Thymus (tissue), 11 donors: ENCODE measurements around the gene LECT2. TPM values are rescaled to one million over a fixed set of nuclear protein-coding genes. Genes with fewer than 3 reads are reported as not detected.

Experiments used
- DNase-seq, 9 donors: peaks; one replicate each; pipeline ENCODE4 v3.0.0-alpha.2; 2013; ENCODE audit warnings: low spot score in 9 of 9, low read depth in 6 of 9, missing footprints in 1 of 9
- H3K27ac ChIP-seq, 2 donors: one replicate each; pipeline ENCODE4 v1.5.1; 2013; ENCODE audit warnings: control low read depth in 1 of 2, low read depth in 1 of 2, low read length in 1 of 2, mild to moderate bottlenecking in 1 of 2, moderate library complexity in 1 of 2
- H3K27me3 ChIP-seq, 2 donors: one replicate each; pipeline ENCODE4 v1.5.1; 2013; ENCODE audit warnings: low read length in 1 of 2; ENCODE audit not compliant: control insufficient read depth in 2 of 2, insufficient read depth in 1 of 2
- H3K36me3 ChIP-seq, 2 donors: one replicate each; pipeline ENCODE4 v1.5.1; 2013; ENCODE audit warnings: low read length in 1 of 2, mild to moderate bottlenecking in 1 of 2, moderate library complexity in 1 of 2; ENCODE audit not compliant: control insufficient read depth in 2 of 2, insufficient read depth in 2 of 2
- H3K4me1 ChIP-seq, 2 donors: one replicate each; pipeline ENCODE4 v1.5.1; 2013; ENCODE audit warnings: low read length in 2 of 2; ENCODE audit not compliant: control insufficient read depth in 2 of 2, insufficient read depth in 2 of 2
- H3K4me3 ChIP-seq, 2 donors: one replicate each; pipeline ENCODE4 v1.5.1; 2013; ENCODE audit warnings: low read length in 2 of 2, control low read depth in 1 of 2, mild to moderate bottlenecking in 1 of 2
- H3K9me3 ChIP-seq, 2 donors: one replicate each; pipeline ENCODE4 v1.5.1; 2013; ENCODE audit warnings: low read length in 1 of 2, mild to moderate bottlenecking in 1 of 2; ENCODE audit not compliant: control insufficient read depth in 2 of 2, insufficient read depth in 1 of 2
- WGBS: extraction: QIAGEN DNeasy Blood & Tissue Kit; methylation state at CpG from one replicate; pipeline ENCODE4 v1.1.7; 2013; 5-methylcytosine and 5-hydroxymethylcytosine counted together
- polyA plus RNA-seq: library from polyadenylated mRNA; stranded (reverse); fragments of 200-250 nt; gene quantifications from one replicate; pipeline ENCODE4 v1.2.3, GENCODE V29; 2013
- total RNA-seq: library from RNA; stranded (reverse); fragments of 120-200 nt; gene quantifications from one replicate; pipeline ENCODE4 v1.2.4, GENCODE V29; 2013
- donor health status: healthy.

The LECT2 gene
- total and polyA plus RNA-seq, 2 donors, result not detected

DNA sequence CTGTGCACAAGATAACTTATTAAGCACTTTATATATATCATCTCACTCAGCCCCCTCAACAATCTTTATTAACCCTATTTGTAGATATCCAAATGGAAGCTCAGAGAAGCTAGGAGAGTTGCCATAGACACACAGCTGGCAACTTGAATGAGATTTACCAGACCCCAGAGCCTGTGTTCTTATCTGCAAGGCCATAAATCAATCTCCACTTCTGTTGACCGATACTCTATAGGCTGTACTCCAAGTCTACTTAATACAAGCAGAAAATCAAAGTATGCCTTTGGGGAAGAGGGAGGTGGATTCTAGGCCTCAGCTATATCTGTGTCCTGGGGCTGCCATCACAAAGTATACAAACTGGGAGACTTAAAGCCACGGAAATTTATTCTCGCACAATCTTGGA lies 53.1 kb downstream of the LECT2 start:
- Histone ChIP-seq H3K27me3 (peaks cover 0 to 7% of the 10 kb centered on the region in 2 donors), H3K9me3 (no peaks in the 10 kb centered on the region), H3K36me3 (no peaks in the 10 kb centered on the region), H3K4me1 (no peaks in the 10 kb centered on the region), H3K4me3 (no peak overlapping the region), H3K27ac (no peak overlapping the region)
- 67% methylated on average over 3 of the region's 3 CpGs for WGBS
- no peak for DNase-seq

DNA sequence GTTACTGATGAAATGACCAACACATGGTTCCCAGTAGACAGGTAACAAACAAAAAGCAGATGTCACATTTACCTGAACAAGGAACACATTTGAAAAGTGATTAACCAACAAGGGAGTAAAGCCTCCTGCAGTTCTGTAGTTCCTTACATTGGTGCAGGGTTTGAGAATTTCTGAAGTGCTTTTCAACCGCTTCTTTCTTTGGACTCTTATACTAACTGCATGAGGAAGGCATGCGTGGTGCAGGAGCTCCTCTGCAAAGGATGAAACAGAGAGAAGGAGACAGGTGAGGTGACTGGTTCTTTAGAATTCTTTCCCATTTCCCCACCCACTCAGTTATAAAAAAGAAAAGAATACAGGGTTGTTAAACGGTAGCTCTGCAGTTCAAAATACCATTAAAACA lies 54.5 kb downstream of the LECT2 start:
- Histone ChIP-seq H3K27me3 (peaks cover 0 to 10% of the 10 kb centered on the region in 2 donors), H3K27ac (no peak overlapping the region), H3K36me3 (no peaks in the 10 kb centered on the region), H3K9me3 (no peaks in the 10 kb centered on the region), H3K4me1 (no peaks in the 10 kb centered on the region), H3K4me3 (no peak overlapping the region)
- no peak for DNase-seq
- 77% methylated on average over 3 of the region's 3 CpGs for WGBS

DNA sequence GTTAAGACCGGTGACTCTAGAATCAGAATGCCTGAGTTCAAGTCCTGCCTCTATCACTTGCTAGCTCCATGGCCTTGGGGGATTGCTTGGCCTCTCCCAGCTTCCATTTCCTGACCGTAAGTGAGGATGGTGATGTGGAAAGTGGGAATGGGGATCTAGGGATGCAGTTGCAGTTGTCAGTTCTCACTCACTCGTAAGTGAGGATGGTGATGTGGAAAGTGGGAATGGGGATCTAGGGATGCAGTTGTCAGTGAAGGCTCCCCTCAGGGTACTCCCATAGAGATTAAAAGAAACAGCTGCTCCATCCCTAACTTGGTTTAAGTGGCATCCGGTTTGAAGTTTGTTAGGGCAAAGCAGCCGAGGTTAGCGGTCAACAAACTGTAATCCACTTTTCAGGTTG lies 56.1 kb downstream of the LECT2 start:
- no peaks in the 10 kb centered on the region for H3K4me1 ChIP-seq
- H3K27ac ChIP-seq, result no peak overlapping the region
- peaks cover 0 to 17% of the 10 kb centered on the region in 2 donors for H3K27me3 ChIP-seq
- no peak overlapping the region for H3K4me3 ChIP-seq
- no peaks in the 10 kb centered on the region for H3K36me3 ChIP-seq
- 85% methylated on average over 6 of the region's 6 CpGs for WGBS
- no peaks in the 10 kb centered on the region for H3K9me3 ChIP-seq
- DNase-seq, result no peak

Other genes starting within 250 kb of the LECT2 start
- gene SLC25A48, start 120.3 kb downstream of the LECT2 start, total RNA-seq, result 0.05 TPM
- gene SLC25A48, start 120.3 kb downstream of the LECT2 start, polyA plus RNA-seq, result 0.25 TPM
- 0.52 TPM for gene IL9, start 59.1 kb downstream of the LECT2 start, total RNA-seq
- 2.7 TPM for gene IL9, start 59.1 kb downstream of the LECT2 start, polyA plus RNA-seq
- 76.8 TPM for gene TGFBI, start 74.0 kb upstream of the LECT2 start, total RNA-seq
- gene TGFBI, start 74.0 kb upstream of the LECT2 start, polyA plus RNA-seq, result 294 TPM
- gene SMAD5, start 177.9 kb upstream of the LECT2 start, total RNA-seq, result 20.1 TPM
- gene SMAD5, start 177.9 kb upstream of the LECT2 start, polyA plus RNA-seq, result 12.2 TPM
- gene SMIM32, start 238.2 kb upstream of the LECT2 start, total RNA-seq, result not detected
- gene SMIM32, start 238.2 kb upstream of the LECT2 start, polyA plus RNA-seq, result 0.05 TPM